GM19043 (cell line): ENCODE results near the gene SURF2.

ENCODE experiments used
- ATAC-seq: cut with Tn5 transposase; IDR thresholded peaks from one replicate; pipeline ENCODE4 v1.9.1; 2021; ENCODE audit warnings: low read depth; ENCODE audit not compliant: unreplicated experiment

The SURF2 gene

GRCh38 chr9:133335924-133336811, 20.2 kb upstream of the SURF2 start, which contains the start of gene SURF6:
TSS of gene SURF6 (minus strand) at chr9:133336188. CDS start at chr9:133336132, 56 bp downstream.
- ATAC-seq = peak; percentile 76

- ATAC-seq = no peak
Observed at GRCh38 chr9:133339641-133340040, 16.7 kb upstream of the SURF2 start.

GRCh38 chr9:133340256-133340655, 16.1 kb upstream of the SURF2 start:
- no peak for ATAC-seq

GRCh38 chr9:133340916-133341315, 15.4 kb upstream of the SURF2 start:
- ATAC-seq = no peak

DNA sequence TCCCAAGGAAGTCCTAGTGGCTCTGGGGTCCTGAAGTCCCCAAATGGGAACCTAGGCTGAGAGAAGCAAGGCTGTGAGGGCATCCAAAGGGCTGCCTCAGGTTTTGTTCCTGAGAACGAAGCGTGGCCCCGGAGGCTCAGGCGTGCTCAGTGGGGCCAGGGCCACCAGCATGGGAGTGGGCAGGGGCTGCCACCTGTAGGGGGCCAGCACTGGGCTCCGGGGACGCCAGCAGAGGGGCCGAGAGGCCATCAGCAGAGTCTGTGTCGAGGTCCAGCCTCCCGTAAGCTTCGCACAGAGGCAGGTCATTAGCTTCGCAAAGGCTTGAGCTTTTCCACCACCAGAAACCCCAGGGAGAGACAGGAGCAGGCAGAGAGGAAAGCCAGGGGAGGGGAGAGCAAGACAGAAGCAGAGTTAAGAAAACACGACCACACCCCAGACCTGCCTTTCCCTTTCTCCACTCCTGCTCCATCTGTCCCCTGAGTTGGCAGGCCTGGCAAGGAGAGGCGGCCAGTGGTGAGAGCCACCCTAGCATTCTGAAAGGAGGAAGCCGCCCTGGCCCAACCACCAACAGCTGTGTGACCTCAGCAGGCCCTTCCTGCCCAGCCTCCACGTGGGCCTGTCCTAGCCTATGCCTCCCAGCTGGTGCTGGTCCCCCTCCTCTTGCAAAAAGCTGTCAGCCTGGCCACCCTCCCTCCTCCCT, 14.8 kb upstream of the SURF2 start:
- ATAC-seq = no peak

GRCh38 chr9:133342069-133342406, 14.3 kb upstream of the SURF2 start:
- ATAC-seq = no peak

DNA sequence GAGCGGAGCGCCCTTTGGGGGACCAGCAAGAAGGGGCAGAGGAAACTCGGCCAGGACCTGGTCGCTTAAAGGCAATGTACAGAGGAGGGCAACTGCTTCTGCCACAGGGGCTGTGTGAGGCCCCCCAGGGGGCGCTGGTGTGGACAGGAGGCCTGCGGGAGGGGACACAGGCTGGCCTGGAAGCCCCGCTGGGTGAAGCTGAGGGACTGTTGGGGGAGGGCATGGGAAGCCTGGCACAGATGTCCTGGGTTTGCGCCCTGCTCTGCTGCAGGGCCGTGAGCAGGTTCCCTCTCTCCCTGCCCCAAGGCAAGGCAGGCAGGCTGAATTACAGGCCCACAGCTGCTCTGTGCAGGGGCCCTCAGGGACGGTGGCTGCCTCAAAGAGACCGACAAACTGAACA, 13.8 kb upstream of the SURF2 start:
- ATAC-seq = no peak

- ATAC-seq = no peak
Observed at GRCh38 chr9:133344071-133344470, 12.3 kb upstream of the SURF2 start.

DNA sequence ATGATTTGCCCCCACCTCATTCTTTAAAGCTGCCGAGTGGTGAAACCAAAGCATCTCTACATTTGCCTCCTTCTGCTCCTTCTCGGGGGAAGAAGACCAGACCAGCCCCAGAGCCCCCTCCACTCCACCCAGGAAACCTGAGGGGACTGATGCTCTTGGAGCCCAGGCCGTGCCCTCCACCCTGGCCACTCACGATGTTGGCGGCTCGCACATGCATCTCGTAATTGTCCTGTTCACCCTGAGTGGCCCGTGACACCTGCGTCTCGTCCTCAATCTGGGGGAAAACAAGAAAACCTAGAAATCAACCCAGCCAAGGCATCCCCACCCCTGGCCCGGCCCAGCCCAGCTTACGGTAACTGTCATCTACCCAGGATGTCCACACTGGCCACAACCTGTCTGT, 11.4 kb upstream of the SURF2 start:
- ATAC-seq = no peak

DNA sequence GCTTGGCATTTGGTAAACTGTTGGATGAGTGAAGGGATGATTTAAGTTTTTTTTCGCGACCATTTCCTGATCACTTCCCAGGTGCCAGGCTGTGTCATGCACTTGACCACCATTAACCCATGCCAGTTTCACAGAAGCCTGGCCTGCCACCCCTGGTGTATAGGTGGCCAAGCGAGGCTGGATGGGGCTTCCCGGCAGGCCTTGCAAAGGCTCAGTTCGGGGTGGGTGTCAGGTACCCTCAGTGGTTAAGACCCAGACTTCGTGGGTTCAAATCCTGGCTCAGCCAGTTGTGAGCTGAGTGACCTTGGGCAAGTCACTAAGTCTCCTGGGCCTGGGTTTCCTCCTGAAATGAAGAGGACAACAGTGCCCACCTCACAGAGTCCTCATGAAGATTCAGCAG, 10.8 kb upstream of the SURF2 start:
- ATAC-seq = no peak

DNA sequence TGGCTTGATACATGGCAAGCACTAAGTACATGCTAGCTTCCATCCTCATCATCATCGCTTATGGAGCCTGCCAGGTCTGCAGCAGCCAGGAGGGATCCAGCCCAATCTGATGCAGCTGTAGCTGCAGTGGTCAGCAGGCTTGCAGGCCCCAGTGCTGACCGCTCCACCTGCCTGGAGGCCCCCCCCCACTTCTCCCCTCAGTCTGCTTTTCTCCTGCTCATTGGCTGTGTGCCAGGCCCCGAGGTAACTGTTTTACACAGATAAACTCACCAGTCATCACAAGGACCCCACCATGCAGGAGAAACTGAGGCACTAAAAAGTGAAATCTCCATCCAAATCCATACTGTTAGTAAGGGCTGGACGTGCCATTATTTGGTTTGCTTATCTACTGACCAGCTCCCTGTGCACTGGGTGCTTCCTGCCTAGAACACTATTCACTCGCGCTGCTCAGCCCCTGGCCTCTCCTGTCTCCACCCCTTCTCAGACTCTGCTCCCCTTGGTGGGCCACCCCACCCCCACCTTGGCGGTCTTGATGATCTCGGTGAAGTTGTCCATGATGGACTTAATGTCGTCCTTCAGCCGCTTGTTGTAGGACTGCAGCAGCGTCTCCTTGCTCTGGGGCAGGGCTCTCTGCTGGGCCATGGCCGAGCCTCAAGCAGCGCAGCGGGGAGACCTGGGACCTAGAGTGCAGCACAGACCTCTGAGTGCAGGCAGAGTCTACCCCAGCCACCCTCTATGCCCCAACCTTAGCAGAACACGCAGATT, 10.1 kb upstream of the SURF2 start:
- ATAC-seq = no peak

DNA sequence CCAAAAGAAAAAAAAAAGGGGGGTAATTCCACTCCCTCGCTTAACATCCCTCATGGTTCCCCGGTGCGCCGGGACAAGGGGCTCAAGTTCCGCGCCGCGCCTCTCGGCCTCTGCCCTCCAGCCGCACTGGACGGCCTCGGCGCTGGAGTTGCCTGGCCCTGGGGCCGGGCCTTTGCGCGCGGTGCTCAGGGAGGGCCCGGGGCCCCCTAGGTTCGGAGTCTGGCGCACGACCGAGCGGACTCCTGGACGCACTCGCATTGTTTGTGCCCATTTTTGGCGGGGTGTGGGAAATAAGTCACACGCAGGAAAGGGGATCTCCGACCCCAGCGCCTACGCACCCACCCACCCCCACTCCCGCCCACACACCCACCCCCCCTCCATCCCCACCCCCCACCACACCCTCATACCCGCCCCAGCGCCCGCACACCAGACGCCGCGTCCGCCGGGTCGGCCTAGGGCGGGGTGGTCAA, 8.8 kb upstream of the SURF2 start:
- no peak for ATAC-seq

DNA sequence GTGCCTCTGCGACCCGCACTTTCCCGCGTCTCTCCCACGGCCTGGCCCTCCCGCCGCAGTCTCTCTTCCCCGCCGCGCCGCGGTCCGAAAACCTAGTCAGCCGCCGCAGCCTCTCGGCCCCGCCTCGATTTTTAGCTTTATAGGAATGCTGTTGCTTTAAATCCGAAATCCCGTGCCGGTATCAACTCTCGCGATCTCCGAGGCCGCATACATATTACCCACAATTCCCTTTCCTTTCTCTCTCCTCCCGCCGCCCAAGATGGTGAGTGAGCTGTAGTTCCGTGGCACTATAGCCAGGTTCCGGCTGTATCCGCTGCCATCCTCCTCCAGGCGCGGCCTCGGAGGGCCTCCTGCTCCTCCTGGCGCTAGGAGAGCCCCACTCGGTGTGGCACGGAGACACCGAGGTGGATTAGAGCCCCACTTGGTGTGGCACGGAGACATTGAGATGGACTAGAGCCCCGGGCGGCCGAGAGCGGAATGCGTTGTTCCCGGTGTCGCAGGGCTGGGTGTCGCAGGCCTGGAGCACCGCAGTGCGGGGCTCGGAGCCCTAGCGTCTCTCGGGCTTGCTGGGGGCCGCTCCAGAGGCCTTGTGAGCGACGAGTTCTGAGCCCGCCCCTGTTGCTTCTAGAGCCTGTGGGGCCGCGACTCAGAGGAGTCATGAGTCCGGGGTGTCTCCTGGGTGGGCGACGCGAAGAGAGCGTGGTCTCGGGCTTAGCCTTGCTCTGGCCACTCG, 8.2 kb upstream of the SURF2 start, which contains the start of the genes MED22 and RPL7A:
TSS of gene MED22 (minus strand) at position 147 of the 733 bp plus-strand sequence. CDS start 1,469 bp downstream, outside the sequence.
TSS of gene RPL7A (plus strand) at position 234 of the 733 bp plus-strand sequence. CDS start at position 260, 26 bp downstream.
- ATAC-seq = peak; percentile 52

GRCh38 chr9:133348718-133349573, 7.4 kb upstream of the SURF2 start:
- ATAC-seq = no peak

DNA sequence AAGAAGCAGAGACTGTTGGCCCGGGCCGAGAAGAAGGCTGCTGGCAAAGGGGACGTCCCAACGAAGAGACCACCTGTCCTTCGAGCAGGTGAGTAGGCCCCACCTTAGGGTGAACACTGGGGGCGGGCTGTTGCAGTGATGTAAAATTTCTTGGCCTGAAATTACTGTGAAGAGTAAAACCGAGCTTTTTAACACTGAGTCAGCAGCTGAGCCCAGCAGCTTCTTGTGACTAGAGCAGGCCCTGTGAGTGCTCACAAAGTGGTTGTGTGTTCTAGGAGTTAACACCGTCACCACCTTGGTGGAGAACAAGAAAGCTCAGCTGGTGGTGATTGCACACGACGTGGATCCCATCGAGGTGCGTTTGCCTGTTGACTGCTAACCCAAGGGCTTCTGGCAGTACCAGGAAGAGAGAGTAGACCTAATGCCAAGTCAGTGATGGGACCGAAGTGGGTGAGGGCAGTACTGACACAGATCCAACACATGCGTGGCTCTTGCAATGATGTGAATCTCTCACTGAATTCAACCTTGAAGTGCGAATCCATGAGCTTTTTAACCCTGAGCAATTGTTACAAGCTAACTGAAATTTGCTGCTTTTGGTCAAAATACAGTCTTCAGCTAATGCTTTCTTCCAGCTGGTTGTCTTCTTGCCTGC, 6.3 kb upstream of the SURF2 start:
- no peak for ATAC-seq

DNA sequence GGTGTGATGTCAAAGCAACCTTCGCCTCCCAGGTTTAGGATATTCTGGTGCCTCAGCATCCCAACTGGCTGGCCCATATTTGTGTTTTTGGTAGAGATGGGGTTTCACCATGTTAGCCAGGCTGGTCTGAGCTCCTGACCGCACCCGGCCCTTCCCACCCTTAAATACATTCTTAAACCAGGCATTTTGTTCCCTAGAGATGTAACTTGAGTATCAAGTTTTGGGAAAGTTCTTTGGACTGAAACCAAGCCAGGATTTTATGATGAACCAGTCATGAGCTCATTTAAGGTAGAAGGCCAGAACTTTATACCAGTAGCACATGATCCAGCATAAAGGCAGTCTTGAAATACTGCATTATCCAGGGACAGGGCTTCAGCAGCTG, 4.8 kb upstream of the SURF2 start:
- ATAC-seq = no peak

DNA sequence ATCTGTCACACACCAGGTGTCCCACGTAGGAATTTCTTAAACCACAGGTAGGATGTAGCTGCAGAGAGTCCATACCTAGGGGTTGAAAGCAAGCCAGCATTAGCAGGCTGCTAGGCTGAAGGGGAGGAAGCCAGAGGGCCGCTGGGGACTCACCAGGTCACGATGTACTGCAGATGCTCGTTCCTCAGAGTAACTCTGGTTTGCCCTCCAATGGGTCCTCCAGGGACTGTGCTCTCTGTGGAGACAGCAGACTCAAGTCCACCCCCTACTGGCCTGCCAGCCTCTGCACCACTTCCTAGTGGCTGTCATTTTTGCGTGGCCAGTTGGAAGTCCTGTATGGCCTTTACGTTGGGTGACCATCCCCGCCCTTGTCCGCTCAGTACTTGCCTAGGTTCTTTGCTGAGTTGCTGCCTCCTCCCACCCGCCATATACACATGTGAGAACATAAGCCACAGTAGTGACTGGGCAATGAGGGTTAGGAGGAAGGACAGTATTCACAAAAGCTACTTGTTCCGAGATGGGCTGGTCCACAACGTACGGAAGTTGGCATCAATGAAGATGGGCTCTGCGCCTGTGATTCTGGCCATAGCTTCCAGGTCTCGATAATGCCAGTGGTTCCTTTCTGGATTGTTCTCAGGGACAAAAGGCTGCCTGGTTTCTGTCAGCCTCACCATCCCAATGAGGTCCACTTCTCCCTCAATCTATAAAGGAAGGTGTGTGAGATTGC, 4.3 kb upstream of the SURF2 start:
- ATAC-seq = no peak
